Measurements from ENCODE around the gene DIPK1A.

GRCh38 chr1:92874987-92875386 is 86.3 kb downstream of the DIPK1A start:
- TF ChIP-seq CTCF (IDR thresholded peaks at IDR 0.05) (no peak), JUN (IDR thresholded peaks at IDR 0.05) (no peak), EP300 (IDR thresholded peaks at IDR 0.05) (no peak), RAD21 (conservative IDR thresholded peaks at IDR 0.05 in 1 of 2, IDR thresholded peaks at IDR 0.05 in 1 of 2) (no peak), CHD4 (IDR thresholded peaks at IDR 0.05; ENCODE audit: borderline replicate concordance) (no peak), POLR2A (IDR thresholded peaks at IDR 0.05; ENCODE audit: low read length) (no peak)
